Activated CD8-positive, alpha-beta memory T cell treated with anti-CD3 and anti-CD28 coated beads, Interleukin-2, amount 50 U/mL, for 1 hour (primary cell): ENCODE results near the gene PTPRD.

Experiments
- DNase-seq: peaks from one replicate; pipeline ENCODE4 v3.0.0-alpha.2; 2020; ENCODE audit errors: extremely low read depth

PTPRD gene

GRCh38 chr9:8683496-8683895, 1929.3 kb downstream of the PTPRD start:
- DNase-seq: no peak

DNA sequence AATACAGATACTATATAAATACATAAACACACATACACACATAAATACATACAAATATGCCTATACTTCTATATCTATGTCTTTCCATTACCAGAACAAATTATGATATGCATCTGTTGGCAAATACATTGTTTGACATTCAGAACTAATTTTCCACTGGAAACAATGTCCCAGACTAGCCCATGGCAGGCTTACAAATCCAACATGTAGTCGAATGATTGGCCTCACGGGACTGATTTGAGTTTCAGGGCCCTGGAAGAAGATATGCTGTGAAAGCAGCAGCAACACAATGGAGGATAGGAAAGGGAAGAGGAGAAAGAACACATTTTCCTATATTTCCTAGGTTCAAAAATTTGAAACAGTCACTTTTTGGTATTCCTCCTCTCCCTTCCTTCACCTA, 1932.1 kb downstream of the PTPRD start:
- DNase-seq: no peak

DNA sequence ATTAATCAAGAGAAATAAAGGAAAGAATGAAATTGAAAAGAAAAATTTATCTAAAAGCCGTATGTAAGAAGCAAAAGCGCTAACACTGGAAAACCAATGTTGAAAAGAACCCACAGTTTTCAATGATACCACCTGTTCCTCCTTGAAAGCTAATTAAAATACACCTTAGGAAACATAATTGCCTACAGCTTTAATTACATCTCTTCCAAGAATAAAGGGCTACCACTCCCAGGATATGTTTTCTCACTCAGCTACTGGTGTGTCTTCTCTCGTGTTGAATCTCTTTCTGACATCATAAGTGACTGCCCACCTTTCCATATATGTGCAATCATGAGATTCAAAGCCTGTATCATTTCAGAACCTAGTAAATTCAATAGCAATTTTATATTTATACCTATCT, 1932.6 kb downstream of the PTPRD start:
- no peak for DNase-seq

- DNase-seq: no peak
Measured at GRCh38 chr9:8679371-8679822, 1933.4 kb downstream of the PTPRD start.

DNA sequence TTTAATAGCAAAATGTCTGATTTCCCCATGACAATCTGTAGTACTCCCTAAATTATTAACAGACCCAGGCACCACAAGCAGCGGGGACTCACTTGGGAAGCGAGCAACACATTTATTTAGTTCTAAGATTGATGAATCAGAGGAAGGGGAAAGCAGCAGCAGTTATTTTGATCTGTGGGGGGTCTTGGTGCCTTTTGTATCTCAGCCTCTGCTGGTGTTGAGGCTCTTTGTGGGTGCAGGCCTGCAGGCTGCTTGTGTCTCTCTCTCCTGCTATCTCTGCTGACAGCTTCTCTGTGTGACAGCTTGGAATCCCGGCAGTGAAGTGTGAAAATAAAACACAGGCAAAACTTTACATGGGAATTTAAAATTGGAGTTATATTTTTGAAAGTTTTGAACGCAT, 1935.1 kb downstream of the PTPRD start:
- no peak for DNase-seq

GRCh38 chr9:8674536-8674935, 1938.3 kb downstream of the PTPRD start:
- no peak for DNase-seq

- DNase-seq: no peak
Measured at GRCh38 chr9:8673830-8674229, 1939.0 kb downstream of the PTPRD start.

GRCh38 chr9:8670751-8671150, 1942.1 kb downstream of the PTPRD start:
- DNase-seq: no peak

GRCh38 chr9:8668751-8669150, 1944.1 kb downstream of the PTPRD start:
- no peak for DNase-seq

GRCh38 chr9:8668231-8668630, 1944.6 kb downstream of the PTPRD start:
- no peak for DNase-seq

- DNase-seq: no peak
Measured at GRCh38 chr9:8666060-8666459, 1946.7 kb downstream of the PTPRD start.

- DNase-seq: no peak
Measured at GRCh38 chr9:8660383-8660782, 1952.4 kb downstream of the PTPRD start.

- DNase-seq: no peak
Measured at GRCh38 chr9:8659108-8659507, 1953.7 kb downstream of the PTPRD start.

GRCh38 chr9:8655071-8655470, 1957.7 kb downstream of the PTPRD start:
- DNase-seq: no peak

DNA sequence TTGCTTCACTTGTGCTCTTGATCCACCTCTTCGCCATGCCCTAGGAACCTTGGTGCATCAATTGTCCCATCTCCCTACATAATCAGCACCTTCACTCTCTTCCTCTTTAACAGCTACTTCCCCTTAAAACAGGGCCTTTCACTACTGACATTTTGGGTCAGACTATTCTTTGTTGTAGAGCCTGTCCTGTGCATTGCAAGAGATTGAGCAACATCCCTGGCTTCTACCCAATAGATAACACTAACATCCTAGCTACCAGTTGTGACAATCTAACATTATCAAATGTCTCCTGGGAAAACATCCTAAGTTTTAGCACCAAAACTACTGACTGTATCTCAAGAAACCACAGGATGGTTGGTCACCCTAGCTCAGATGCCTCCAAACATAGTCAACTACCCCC, 1958.9 kb downstream of the PTPRD start:
- DNase-seq: no peak

GRCh38 chr9:8653111-8653510, 1959.7 kb downstream of the PTPRD start:
- DNase-seq: no peak

DNA sequence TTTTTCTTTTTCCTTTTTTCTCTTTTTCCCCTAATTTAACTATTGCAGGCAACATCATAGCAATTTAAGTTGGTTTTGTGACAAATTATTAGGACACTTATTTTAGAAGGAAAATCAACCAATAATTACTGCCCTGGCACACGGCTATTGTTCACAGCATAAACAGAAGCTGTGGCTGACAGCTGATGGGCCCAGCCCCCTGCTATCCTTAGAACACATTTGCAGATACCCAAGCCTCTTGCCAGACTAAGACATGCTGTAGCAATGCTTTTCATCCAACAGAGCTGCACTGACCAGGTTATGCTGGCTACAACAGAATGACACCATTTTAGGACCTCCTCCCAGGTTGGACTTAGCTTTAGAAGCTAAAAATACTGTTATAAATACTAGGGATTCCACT, 1960.5 kb downstream of the PTPRD start:
- no peak for DNase-seq

- no peak for DNase-seq
Measured at GRCh38 chr9:8651846-8652215, 1961.0 kb downstream of the PTPRD start.

- DNase-seq: no peak
Measured at GRCh38 chr9:8651070-8651845, 1961.5 kb downstream of the PTPRD start.

GRCh38 chr9:8649807-8650206, 1963.0 kb downstream of the PTPRD start:
- DNase-seq: no peak

DNA sequence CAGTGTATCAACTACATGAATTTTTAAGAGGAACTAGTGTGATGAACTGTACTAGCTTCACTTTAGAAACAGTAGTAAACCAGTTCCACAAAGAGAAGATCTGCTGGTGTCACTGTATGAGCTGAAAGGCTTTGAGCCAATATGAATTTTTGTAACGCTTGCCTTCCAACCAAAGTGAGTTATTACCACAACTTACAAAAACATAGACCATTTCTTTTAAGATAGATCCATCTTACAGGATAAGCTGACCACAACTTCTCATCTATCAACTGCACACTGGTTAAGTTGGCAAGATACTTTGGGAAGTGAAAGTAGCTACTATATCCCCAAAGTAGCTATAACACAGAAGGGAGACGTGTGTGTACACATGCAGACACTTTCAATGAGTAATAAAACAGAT, 1963.6 kb downstream of the PTPRD start:
- DNase-seq: no peak

GRCh38 chr9:8648271-8648845, 1964.4 kb downstream of the PTPRD start:
- no peak for DNase-seq

GRCh38 chr9:8647824-8648223, 1965.0 kb downstream of the PTPRD start:
- no peak for DNase-seq

DNA sequence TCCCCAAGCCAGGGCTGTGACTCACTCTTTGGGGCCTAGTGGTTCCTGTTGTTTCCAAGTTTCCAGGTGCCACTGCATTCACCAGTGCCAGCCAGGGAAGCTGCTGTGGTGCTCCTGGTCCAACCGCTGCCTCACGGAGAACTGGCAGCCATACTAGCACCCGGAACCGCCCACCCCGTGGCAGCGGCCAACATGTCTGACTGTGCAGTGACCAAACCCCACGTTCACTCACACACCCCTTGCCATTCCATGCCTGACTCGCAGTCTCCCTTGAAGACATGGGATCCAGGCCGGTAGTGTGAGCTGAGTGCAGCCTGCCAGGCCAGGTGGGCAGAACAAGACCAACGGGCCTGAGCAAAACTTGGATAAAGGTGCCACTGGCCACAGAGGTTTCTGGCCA, 1968.2 kb downstream of the PTPRD start:
- DNase-seq: no peak
